ENCODE data around the gene PSMD11.

PSMD11 gene

GRCh38 chr17:32528825-32529224, 84.5 kb downstream of the PSMD11 start:
- TF ChIP-seq, protein P1, sequence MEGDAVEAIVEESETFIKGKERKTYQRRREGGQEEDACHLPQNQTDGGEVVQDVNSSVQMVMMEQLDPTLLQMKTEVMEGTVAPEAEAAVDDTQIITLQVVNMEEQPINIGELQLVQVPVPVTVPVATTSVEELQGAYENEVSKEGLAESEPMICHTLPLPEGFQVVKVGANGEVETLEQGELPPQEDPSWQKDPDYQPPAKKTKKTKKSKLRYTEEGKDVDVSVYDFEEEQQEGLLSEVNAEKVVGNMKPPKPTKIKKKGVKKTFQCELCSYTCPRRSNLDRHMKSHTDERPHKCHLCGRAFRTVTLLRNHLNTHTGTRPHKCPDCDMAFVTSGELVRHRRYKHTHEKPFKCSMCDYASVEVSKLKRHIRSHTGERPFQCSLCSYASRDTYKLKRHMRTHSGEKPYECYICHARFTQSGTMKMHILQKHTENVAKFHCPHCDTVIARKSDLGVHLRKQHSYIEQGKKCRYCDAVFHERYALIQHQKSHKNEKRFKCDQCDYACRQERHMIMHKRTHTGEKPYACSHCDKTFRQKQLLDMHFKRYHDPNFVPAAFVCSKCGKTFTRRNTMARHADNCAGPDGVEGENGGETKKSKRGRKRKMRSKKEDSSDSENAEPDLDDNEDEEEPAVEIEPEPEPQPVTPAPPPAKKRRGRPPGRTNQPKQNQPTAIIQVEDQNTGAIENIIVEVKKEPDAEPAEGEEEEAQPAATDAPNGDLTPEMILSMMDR (conservative IDR thresholded peaks at IDR 0.05), result no peak
- H3K27ac ChIP-seq, result no peak overlapping the region

DNA sequence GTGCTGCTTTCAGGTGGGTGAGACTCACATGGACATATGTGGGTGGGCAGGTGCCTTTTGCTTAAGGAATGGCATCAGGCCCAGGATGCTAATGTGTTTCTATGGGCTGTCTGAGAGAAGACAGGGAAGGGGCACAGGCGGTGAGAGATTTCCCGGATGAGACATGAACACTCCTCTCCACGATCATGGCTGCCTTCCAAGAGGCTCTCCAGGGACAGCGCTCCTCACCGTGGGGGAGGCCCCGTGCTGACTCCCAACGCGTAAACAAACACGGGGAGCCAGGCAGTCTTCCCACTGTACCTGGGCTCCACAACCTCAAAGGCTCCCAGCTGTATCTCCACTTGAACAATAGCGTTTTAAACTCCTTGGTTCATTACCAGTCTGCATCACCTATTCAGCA, 85.3 kb downstream of the PSMD11 start:
- TF ChIP-seq, protein P1 (conservative IDR thresholded peaks at IDR 0.05), result no peak
- H3K27ac ChIP-seq, result no peak overlapping the region
